ENCODE measurements around the gene PPP1R12B.
"Not testable (repeated sequence)": the region's sequence is repeated elsewhere in the genome, so short reads cannot be mapped to it uniquely, and the experiment has no call there.

DNA sequence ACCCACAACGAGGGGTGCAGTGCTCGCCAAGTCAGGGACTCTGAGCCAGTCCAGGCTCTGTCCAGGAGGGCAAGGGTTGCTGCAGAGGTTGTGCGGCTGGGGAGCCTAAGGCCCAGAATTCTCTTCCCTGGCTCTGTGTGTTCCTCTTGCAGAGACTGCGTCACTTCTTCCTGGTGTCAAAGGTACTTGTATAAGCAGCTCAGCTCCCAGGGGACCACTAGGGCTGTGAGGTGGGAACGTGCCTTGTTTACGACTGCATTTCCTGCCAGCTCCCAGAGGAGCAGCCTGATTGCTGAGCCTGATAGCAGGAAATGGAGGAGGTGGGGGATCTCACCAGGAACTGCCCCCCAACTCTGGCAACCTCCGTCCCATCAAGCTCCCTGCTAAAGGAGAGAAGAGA is 278.5 kb downstream of the PPP1R12B start:
- not testable (repeated sequence) for TF ChIP-seq EP300 (IDR thresholded peaks at IDR 0.05)
- TF ChIP-seq, protein P1, sequence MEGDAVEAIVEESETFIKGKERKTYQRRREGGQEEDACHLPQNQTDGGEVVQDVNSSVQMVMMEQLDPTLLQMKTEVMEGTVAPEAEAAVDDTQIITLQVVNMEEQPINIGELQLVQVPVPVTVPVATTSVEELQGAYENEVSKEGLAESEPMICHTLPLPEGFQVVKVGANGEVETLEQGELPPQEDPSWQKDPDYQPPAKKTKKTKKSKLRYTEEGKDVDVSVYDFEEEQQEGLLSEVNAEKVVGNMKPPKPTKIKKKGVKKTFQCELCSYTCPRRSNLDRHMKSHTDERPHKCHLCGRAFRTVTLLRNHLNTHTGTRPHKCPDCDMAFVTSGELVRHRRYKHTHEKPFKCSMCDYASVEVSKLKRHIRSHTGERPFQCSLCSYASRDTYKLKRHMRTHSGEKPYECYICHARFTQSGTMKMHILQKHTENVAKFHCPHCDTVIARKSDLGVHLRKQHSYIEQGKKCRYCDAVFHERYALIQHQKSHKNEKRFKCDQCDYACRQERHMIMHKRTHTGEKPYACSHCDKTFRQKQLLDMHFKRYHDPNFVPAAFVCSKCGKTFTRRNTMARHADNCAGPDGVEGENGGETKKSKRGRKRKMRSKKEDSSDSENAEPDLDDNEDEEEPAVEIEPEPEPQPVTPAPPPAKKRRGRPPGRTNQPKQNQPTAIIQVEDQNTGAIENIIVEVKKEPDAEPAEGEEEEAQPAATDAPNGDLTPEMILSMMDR (IDR thresholded peaks at IDR 0.05) = not testable (repeated sequence)

All from gastroesophageal sphincter (tissue), 3 donors.